Thyroid gland (tissue), 4 donors: ENCODE data around the gene PDCD10.

Experiments used
- CTCF ChIP-seq, 6 experiments: fragments of 200-600 bp in 3 of 6; fragments of 450-650 bp in 3 of 6; sonication (generic) in 3 of 6; IDR thresholded peaks; one replicate each; pipeline ENCODE4 v1.5.1; 2016 to 2019; ENCODE audit warnings: antibody characterized with exemption in 6 of 6, mild to moderate bottlenecking in 2 of 6, inconsistent platforms in 1 of 6, moderate library complexity in 1 of 6
- POLR2A ChIP-seq, 2 donors: fragments of 450-650 bp; IDR thresholded peaks; one replicate each; pipeline ENCODE4 v1.6.1; 2017; ENCODE audit warnings: antibody characterized with exemption in 2 of 2, mild to moderate bottlenecking in 2 of 2, moderate library complexity in 1 of 2

DNA sequence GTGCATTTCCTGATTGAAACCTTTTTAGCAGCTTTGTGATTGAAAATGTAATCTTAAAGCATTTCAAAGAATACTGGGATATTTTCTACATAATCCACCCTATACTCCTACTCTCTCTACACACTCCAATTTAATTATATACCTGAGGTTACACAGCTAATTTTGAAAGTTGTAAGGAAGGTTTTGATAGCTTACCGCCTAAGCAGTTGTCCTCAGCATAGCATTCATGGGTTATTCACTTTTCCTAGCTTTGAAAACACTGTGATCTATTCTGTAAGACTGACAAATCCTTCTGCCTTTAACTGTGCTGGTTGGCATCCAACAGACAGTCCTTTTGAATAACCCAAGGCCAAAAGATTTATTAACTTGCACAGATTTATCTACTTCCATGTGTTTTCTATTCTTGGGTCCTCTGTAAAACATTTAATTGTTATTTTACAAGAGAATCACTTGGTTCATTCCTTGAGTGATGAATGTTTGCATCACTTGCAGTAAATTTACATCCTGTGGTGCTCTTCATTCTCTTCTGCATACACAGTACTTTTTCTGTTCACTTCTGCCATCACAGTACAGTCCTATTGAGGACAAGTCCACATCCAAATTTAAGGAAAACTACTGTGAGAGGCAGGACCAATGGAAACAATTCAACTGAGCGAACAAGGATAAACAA is 45.7 kb upstream of the PDCD10 start:
- no peak for TF ChIP-seq POLR2A (IDR thresholded peaks at IDR 0.05)
- TF ChIP-seq CTCF (IDR thresholded peaks at IDR 0.05), result no peak
